GM18907 (cell line): ENCODE measurements around the gene ETS2.

Experiments used
- ATAC-seq: cut with Tn5 transposase; IDR thresholded peaks from one replicate; pipeline ENCODE4 v1.9.1; 2021; ENCODE audit warnings: mild to moderate bottlenecking, moderate library complexity; ENCODE audit not compliant: unreplicated experiment

Gene ETS2

GRCh38 chr21:38858026-38858811, 52.5 kb downstream of the ETS2 start:
- ATAC-seq, result no peak

- ATAC-seq, result no peak
These were observed 53.1 kb downstream of the ETS2 start for GRCh38 chr21:38858812-38859205.

- no peak for ATAC-seq
These were observed 54.1 kb downstream of the ETS2 start for GRCh38 chr21:38859852-38860251.

GRCh38 chr21:38861056-38861455, 55.3 kb downstream of the ETS2 start:
- no peak for ATAC-seq

GRCh38 chr21:38861989-38862683, 56.4 kb downstream of the ETS2 start:
- peak; percentile 94 for ATAC-seq

GRCh38 chr21:38863291-38863690, 57.6 kb downstream of the ETS2 start:
- no peak for ATAC-seq

- ATAC-seq, result no peak
These were observed 58.2 kb downstream of the ETS2 start for GRCh38 chr21:38863843-38864363.

GRCh38 chr21:38864964-38865363, 59.2 kb downstream of the ETS2 start:
- no peak for ATAC-seq

- ATAC-seq, result no peak
These were observed 63.5 kb downstream of the ETS2 start for GRCh38 chr21:38869196-38869595.

GRCh38 chr21:38869946-38870345, 64.2 kb downstream of the ETS2 start:
- no peak for ATAC-seq
